AG04449 (cell line): ENCODE measurements around the gene STRADB.
"Not testable (repeated sequence)": the region's sequence is repeated elsewhere in the genome, so short reads cannot be mapped to it uniquely, and the experiment has no call there.

Experiments
- CTCF ChIA-PET: fragments of 350-600 bp; formaldehyde crosslinking; extraction: SDS; loops from one replicate; lab custom pipeline; 2021; ENCODE audit warnings: antibody characterized with exemption; lab: Yijun Ruan, JAX
- POLR2A ChIA-PET: fragments of 400-600, 350-600 bp; formaldehyde crosslinking; extraction: SDS; loops from one replicate; lab custom pipeline; 2020; ENCODE audit warnings: antibody characterized with exemption, inconsistent platforms; lab: Yijun Ruan, JAX
- DNase-seq: peaks from one replicate; pipeline ENCODE4 v3.0.0-alpha.2; 2010; ENCODE audit warnings: low read depth, low spot score
- H3K4me3 ChIP-seq: 2 replicates; pipeline ENCODE4 v1.5.1; 2011; ENCODE audit warnings: low read depth, mild to moderate bottlenecking, control low read depth, low read length
- CTCF ChIP-seq: IDR thresholded peaks from one replicate; pipeline ENCODE4 v1.5.1; 2011; ENCODE audit warnings: mild to moderate bottlenecking, moderate library complexity, low read length, control low read depth, inconsistent platforms; ENCODE audit not compliant: insufficient read depth; ENCODE audit errors: missing control alignments

Gene STRADB

GRCh38 chr2:201433394-201433995 is 18.0 kb upstream of the STRADB start:
- no peak overlapping the region for H3K4me3 ChIP-seq
- ChIA-PET CTCF (interaction anchor here (0.8 kb wide), 2 partner anchors 12 to 68 kb away, joined by 3 read pairs; no protein-coding TSS in a partner anchor), POLR2A (interaction anchor here (0.9 kb wide), 1 partner anchor 18 kb away, joined by 3 read pairs; the partner anchor contains the start of genes STRADB and TRAK2)
- DNase-seq, result no peak
- no peak for TF ChIP-seq CTCF

- no peak overlapping the region for H3K4me3 ChIP-seq
- no peak for DNase-seq
- no peak for TF ChIP-seq CTCF
- ChIA-PET CTCF (interaction anchor here (1.1 to 1.2 kb wide), 2 partner anchors 11 to 204 kb away, joined by 3 to 4 read pairs; no protein-coding TSS in a partner anchor), POLR2A (no interaction called here)
Measured at GRCh38 chr2:201436141-201436540, 15.4 kb upstream of the STRADB start.

GRCh38 chr2:201439336-201439922 is 12.1 kb upstream of the STRADB start:
- DNase-seq, H3K4me3 ChIP-seq, CTCF ChIA-PET: not testable (repeated sequence)
- POLR2A ChIA-PET, result interaction anchor here (0.5 kb wide), 1 partner anchor 39 kb away, joined by 3 read pairs; no protein-coding TSS in a partner anchor

- CTCF ChIA-PET, result interaction anchor here (1.4 kb wide), 1 partner anchor 204 kb away, joined by 4 read pairs; no protein-coding TSS in a partner anchor
- POLR2A ChIA-PET, result interaction anchor here (0.5 to 2.3 kb wide), 2 partner anchors 11 to 40 kb away, joined by 3 to 10 read pairs; partner anchors contain the start of genes STRADB and TRAK2
Measured at GRCh38 chr2:201440182-201440581, 11.4 kb upstream of the STRADB start.

GRCh38 chr2:201441409-201441808 is 10.1 kb upstream of the STRADB start:
- H3K4me3 ChIP-seq, result no peak overlapping the region
- ChIA-PET CTCF (interaction anchor here (0.7 to 1.5 kb wide), 3 partner anchors 10 to 205 kb away, joined by 3 to 4 read pairs (median 4); partner anchors contain the start of genes STRADB and TRAK2), POLR2A (interaction anchor here (0.6 to 2.3 kb wide), 2 partner anchors 10 to 201 kb away, joined by 3 to 10 read pairs; partner anchors contain the start of genes STRADB and TRAK2)
- DNase-seq, result no peak
- no peak for TF ChIP-seq CTCF

More at GRCh38 chr2:201440182-201440581, 11.4 kb upstream of the STRADB start:
- no peak for TF ChIP-seq CTCF
- no peak overlapping the region for H3K4me3 ChIP-seq
- no peak for DNase-seq

- ChIA-PET CTCF (interaction anchor here (1.0 to 1.5 kb wide), 4 partner anchors 11 to 213 kb away, joined by 3 to 6 read pairs (median 4); no protein-coding TSS in a partner anchor), POLR2A (no interaction called here)
Measured at GRCh38 chr2:201444746-201445465, 6.6 kb upstream of the STRADB start.

More at GRCh38 chr2:201444746-201445465, 6.6 kb upstream of the STRADB start:
- H3K4me3 ChIP-seq, result no peak overlapping the region
- no peak for DNase-seq
- TF ChIP-seq CTCF, result no peak
